ENCODE results near the gene KCNIP1. TPM values are rescaled to one million over a fixed set of nuclear protein-coding genes. Genes with fewer than 3 reads are reported as not detected.

Gene KCNIP1
- polyA plus RNA-seq (2013) = 0.26 and 0.37 TPM in 2 replicates

DNA sequence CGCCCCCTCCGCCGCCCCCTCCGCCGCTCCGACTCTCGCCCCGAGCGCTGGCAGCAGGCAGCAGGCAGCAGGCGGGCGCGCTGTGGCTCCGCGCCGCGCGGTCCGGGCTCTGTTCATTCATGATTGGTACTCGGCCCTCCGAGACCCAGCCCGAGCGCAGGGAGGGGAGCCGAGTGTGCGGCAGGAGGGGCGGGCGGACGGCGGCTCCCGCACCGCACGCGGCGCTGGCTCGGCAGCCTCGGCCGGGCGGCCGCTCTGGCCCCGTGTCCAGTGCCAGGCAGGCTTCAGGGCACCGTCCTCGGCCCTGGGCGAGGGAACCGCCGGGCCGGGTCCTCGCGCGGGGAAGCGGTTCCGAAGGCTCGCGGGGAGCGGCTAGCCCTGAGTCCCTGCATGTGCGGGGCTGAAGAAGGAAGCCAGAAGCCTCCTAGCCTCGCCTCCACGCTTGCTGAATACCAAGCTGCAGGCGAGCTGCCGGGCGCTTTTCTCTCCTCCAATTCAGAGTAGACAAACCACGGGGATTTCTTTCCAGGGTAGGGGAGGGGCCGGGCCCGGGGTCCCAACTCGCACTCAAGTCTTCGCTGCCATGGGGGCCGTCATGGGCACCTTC, at the start of gene KCNIP1:
Gene KCNIP1 (plus strand): TSS at position 31 of the 607 bp plus-strand sequence.
- H3K4me1 ChIP-seq (ENCODE audit: control insufficient read depth in 1 of 2, insufficient read depth in 2 of 2, low read length in 2 of 2) = peaks cover 7 to 11% of the 10 kb centered on the region in 2 experiments
- H4K12ac ChIP-seq (ENCODE audit: low read depth, low read length) = no peak within 1 kb of the TSS
- peak within 1 kb of the TSS; percentile 34 for H3K14ac ChIP-seq (ENCODE audit: low read length)
- H3K4me2 ChIP-seq (ENCODE audit: low read length) = peak within 1 kb of the TSS; percentile 56
- peaks cover 0 to 2% of the 10 kb centered on the region in 2 experiments for H3K36me3 ChIP-seq (ENCODE audit: control insufficient read depth in 1 of 2, insufficient read depth in 2 of 2, low read length in 2 of 2)
- H3K23ac ChIP-seq (ENCODE audit: low read length) = no peak within 1 kb of the TSS
- H2BK5ac ChIP-seq (ENCODE audit: low read depth, low read length, poor library complexity) = no peak within 1 kb of the TSS
- no CpG with 5 or more reads among the region's 65 CpGs for WGBS (ENCODE audit: extremely low coverage, insufficient coverage, insufficient read length)
- H2BK12ac ChIP-seq (ENCODE audit: low read length) = no peak within 1 kb of the TSS
- H3K27ac ChIP-seq (ENCODE audit: low read depth, low read length) = no peak within 1 kb of the TSS
- no peak within 1 kb of the TSS for H2AFZ ChIP-seq (ENCODE audit: insufficient read depth, low read length, poor library complexity)
- H3K9me3 ChIP-seq (ENCODE audit: insufficient read depth, low read depth, low read length) = peaks cover 2% of the 10 kb centered on the region
- H2BK120ac ChIP-seq (ENCODE audit: insufficient read depth, low read length, poor library complexity) = no peak within 1 kb of the TSS
- H3K79me1 ChIP-seq (ENCODE audit: low read length) = no peaks in the 10 kb centered on the region
- no peak within 1 kb of the TSS for H3K4ac ChIP-seq (ENCODE audit: low read depth, low read length)
- no peak within 1 kb of the TSS for H4K8ac ChIP-seq (ENCODE audit: low read depth, low read length)
- no peak within 1 kb of the TSS for H3K18ac ChIP-seq (ENCODE audit: low read length)
- no peak within 1 kb of the TSS for H3K4me3 ChIP-seq (ENCODE audit: low read depth, low read length)
- H3K27me3 ChIP-seq (ENCODE audit: insufficient read depth, low read length) = peaks cover 20% of the 10 kb centered on the region
- H4K91ac ChIP-seq (ENCODE audit: low read depth, low read length) = no peak within 1 kb of the TSS
- DNase-seq = peak in 1 of 2 donors; percentile 1
- H3K9ac ChIP-seq (ENCODE audit: low read length) = no peak within 1 kb of the TSS
- H3K79me2 ChIP-seq (ENCODE audit: control insufficient read depth, insufficient read depth, low read length, poor library complexity) = no peaks in the 10 kb centered on the region
- no peak within 1 kb of the TSS for H2AK5ac ChIP-seq (ENCODE audit: low read length)

DNA sequence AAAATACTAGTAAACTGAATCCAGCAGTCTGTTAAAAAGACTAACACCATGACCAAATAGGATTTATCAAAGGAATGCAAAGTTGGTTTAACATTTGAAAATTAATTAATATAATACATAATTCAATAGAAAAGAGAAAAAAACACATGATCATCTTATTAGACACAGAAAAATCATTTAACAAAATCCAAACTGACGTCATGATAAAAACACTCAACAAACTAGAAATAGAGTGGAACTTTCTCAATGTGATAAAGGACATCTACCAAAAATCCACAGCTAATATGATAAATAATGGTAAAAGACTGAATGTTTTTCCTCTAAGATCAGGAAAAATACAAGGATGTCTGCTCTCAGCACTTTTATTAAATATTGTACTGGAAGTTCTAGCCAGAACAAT, 40.4 kb upstream of the KCNIP1 start:
- Histone ChIP-seq H2AK5ac (ENCODE audit: low read length) (no peak overlapping the region), H3K4me2 (ENCODE audit: low read length) (no peak overlapping the region), H4K8ac (ENCODE audit: low read depth, low read length) (no peak overlapping the region), H2AFZ (ENCODE audit: insufficient read depth, low read length, poor library complexity) (no peak overlapping the region), H3K4me1 (ENCODE audit: control insufficient read depth in 1 of 2, insufficient read depth in 2 of 2, low read length in 2 of 2) (peaks cover 3 to 6% of the 10 kb centered on the region in 2 experiments), H3K27me3 (ENCODE audit: insufficient read depth, low read length) (no peaks in the 10 kb centered on the region), H3K9ac (ENCODE audit: low read length) (no peak overlapping the region), H3K36me3 (ENCODE audit: control insufficient read depth in 1 of 2, insufficient read depth in 2 of 2, low read length in 2 of 2) (no peaks in the 10 kb centered on the region), H3K23ac (ENCODE audit: low read length) (no peak overlapping the region), H3K4me3 (ENCODE audit: low read depth, low read length) (no peak overlapping the region), H2BK120ac (ENCODE audit: insufficient read depth, low read length, poor library complexity) (no peak overlapping the region), H3K4ac (ENCODE audit: low read depth, low read length) (no peak overlapping the region), H4K12ac (ENCODE audit: low read depth, low read length) (no peak overlapping the region), H3K14ac (ENCODE audit: low read length) (no peak overlapping the region), H3K79me1 (ENCODE audit: low read length) (peaks cover 1% of the 10 kb centered on the region), H3K9me3 (ENCODE audit: insufficient read depth, low read depth, low read length) (no peaks in the 10 kb centered on the region), H3K27ac (ENCODE audit: low read depth, low read length) (no peak overlapping the region), H2BK12ac (ENCODE audit: low read length) (no peak overlapping the region), H2BK5ac (ENCODE audit: low read depth, low read length, poor library complexity) (no peak overlapping the region), H3K79me2 (ENCODE audit: control insufficient read depth, insufficient read depth, low read length, poor library complexity) (no peaks in the 10 kb centered on the region), H4K91ac (ENCODE audit: low read depth, low read length) (no peak overlapping the region), H3K18ac (ENCODE audit: low read length) (no peak overlapping the region)
- no CpG with 5 or more reads among the region's 1 CpG for WGBS (ENCODE audit: extremely low coverage, insufficient coverage, insufficient read length)
- DNase-seq = no peak

DNA sequence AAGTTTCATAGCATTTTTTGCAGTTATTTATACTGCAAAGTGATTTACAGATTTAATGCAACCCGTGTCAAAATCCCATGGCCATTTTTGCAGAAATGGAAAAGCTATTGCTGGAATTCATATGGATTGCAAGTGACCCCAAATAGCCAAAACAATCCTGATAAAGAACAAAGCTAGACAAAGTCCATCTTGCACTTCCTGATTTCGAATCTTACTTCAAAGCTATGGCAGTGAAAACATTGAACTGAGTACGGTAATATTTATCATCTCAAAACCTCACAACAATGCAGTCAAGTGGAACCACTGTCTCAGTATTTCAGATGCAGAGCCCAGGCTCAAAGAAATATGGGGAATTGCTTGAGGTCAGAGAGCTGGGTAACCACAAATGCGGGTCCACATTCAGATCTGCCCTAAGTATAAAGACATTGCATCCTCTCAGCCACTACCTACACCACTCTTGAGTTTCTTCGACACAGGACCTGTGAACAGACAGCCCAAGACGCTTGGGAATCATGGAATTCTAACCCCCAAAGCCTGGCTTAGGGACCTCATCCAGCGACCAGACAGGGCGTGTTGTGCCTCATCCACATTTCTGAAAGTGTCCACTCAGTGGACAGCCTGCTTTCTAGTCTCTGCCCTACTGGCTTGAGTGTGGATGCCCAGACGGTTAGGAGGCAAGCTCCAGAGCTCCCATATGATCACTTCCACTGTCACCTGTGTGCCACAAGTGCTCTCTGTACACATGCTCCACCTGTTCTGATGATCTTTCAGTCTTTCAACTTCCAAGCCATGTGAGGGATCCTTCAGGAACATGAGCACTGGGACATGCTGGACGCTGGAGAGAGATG, 39.3 kb upstream of the KCNIP1 start:
- peak in 1 of 2 donors; percentile 35 for DNase-seq
- no peak overlapping the region for H3K4me2 ChIP-seq (ENCODE audit: low read length)
- peaks cover 1% of the 10 kb centered on the region for H3K79me1 ChIP-seq (ENCODE audit: low read length)
- no CpG with 5 or more reads among the region's 10 CpGs for WGBS (ENCODE audit: extremely low coverage, insufficient coverage, insufficient read length)
- no peak overlapping the region for H2BK5ac ChIP-seq (ENCODE audit: low read depth, low read length, poor library complexity)
- H4K91ac ChIP-seq (ENCODE audit: low read depth, low read length) = no peak overlapping the region
- no peaks in the 10 kb centered on the region for H3K9me3 ChIP-seq (ENCODE audit: insufficient read depth, low read depth, low read length)
- H4K8ac ChIP-seq (ENCODE audit: low read depth, low read length) = no peak overlapping the region
- no peak overlapping the region for H2BK12ac ChIP-seq (ENCODE audit: low read length)
- H4K12ac ChIP-seq (ENCODE audit: low read depth, low read length) = no peak overlapping the region
- H3K79me2 ChIP-seq (ENCODE audit: control insufficient read depth, insufficient read depth, low read length, poor library complexity) = no peaks in the 10 kb centered on the region
- H2BK120ac ChIP-seq (ENCODE audit: insufficient read depth, low read length, poor library complexity) = no peak overlapping the region
- no peak overlapping the region for H3K23ac ChIP-seq (ENCODE audit: low read length)
- H3K18ac ChIP-seq (ENCODE audit: low read length) = no peak overlapping the region
- no peaks in the 10 kb centered on the region for H3K27me3 ChIP-seq (ENCODE audit: insufficient read depth, low read length)
- H3K4me3 ChIP-seq (ENCODE audit: low read depth, low read length) = no peak overlapping the region
- H3K14ac ChIP-seq (ENCODE audit: low read length) = no peak overlapping the region
- no peak overlapping the region for H3K4ac ChIP-seq (ENCODE audit: low read depth, low read length)
- no peak overlapping the region for H3K27ac ChIP-seq (ENCODE audit: low read depth, low read length)
- H2AFZ ChIP-seq (ENCODE audit: insufficient read depth, low read length, poor library complexity) = no peak overlapping the region
- peaks cover 3 to 6% of the 10 kb centered on the region in 2 experiments for H3K4me1 ChIP-seq (ENCODE audit: control insufficient read depth in 1 of 2, insufficient read depth in 2 of 2, low read length in 2 of 2)
- H3K36me3 ChIP-seq (ENCODE audit: control insufficient read depth in 1 of 2, insufficient read depth in 2 of 2, low read length in 2 of 2) = no peaks in the 10 kb centered on the region
- no peak overlapping the region for H2AK5ac ChIP-seq (ENCODE audit: low read length)
- H3K9ac ChIP-seq (ENCODE audit: low read length) = no peak overlapping the region

DNA sequence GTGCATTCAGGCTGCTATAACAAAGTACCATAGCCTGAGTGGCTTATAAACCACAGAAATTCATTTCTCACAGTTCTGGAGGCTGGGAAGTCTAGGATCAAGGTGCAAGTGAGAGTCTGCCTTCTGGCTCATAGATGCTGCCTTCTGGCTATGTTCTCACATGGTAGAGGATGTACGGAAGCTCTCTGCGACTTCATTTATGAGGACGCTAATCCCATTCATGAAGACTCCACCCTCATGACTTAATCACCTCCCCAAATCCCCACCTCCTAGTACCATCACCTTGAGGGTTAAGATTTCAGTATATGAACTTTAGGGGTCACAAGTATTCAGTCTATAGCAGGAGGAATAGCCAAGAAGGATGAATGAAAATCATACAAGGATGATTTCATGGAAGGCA, 37.3 kb upstream of the KCNIP1 start:
- no peak overlapping the region for H3K4me2 ChIP-seq (ENCODE audit: low read length)
- H3K4me1 ChIP-seq (ENCODE audit: control insufficient read depth in 1 of 2, insufficient read depth in 2 of 2, low read length in 2 of 2) = peaks cover 3 to 10% of the 10 kb centered on the region in 2 experiments
- no peak for DNase-seq
- H3K79me1 ChIP-seq (ENCODE audit: low read length) = peaks cover 1% of the 10 kb centered on the region
- H3K18ac ChIP-seq (ENCODE audit: low read length) = no peak overlapping the region
- H3K27me3 ChIP-seq (ENCODE audit: insufficient read depth, low read length) = no peaks in the 10 kb centered on the region
- no peak overlapping the region for H2BK5ac ChIP-seq (ENCODE audit: low read depth, low read length, poor library complexity)
- H2AK5ac ChIP-seq (ENCODE audit: low read length) = no peak overlapping the region
- no peaks in the 10 kb centered on the region for H3K79me2 ChIP-seq (ENCODE audit: control insufficient read depth, insufficient read depth, low read length, poor library complexity)
- no peak overlapping the region for H3K9ac ChIP-seq (ENCODE audit: low read length)
- H3K14ac ChIP-seq (ENCODE audit: low read length) = no peak overlapping the region
- no peak overlapping the region for H3K27ac ChIP-seq (ENCODE audit: low read depth, low read length)
- no peak overlapping the region for H2BK120ac ChIP-seq (ENCODE audit: insufficient read depth, low read length, poor library complexity)
- no peak overlapping the region for H4K8ac ChIP-seq (ENCODE audit: low read depth, low read length)
- no CpG with 5 or more reads among the region's 3 CpGs for WGBS (ENCODE audit: extremely low coverage, insufficient coverage, insufficient read length)
- no peak overlapping the region for H3K23ac ChIP-seq (ENCODE audit: low read length)
- H2AFZ ChIP-seq (ENCODE audit: insufficient read depth, low read length, poor library complexity) = no peak overlapping the region
- no peak overlapping the region for H4K91ac ChIP-seq (ENCODE audit: low read depth, low read length)
- no peak overlapping the region for H3K4ac ChIP-seq (ENCODE audit: low read depth, low read length)
- H3K4me3 ChIP-seq (ENCODE audit: low read depth, low read length) = no peak overlapping the region
- H3K9me3 ChIP-seq (ENCODE audit: insufficient read depth, low read depth, low read length) = no peaks in the 10 kb centered on the region
- no peaks in the 10 kb centered on the region for H3K36me3 ChIP-seq (ENCODE audit: control insufficient read depth in 1 of 2, insufficient read depth in 2 of 2, low read length in 2 of 2)
- H4K12ac ChIP-seq (ENCODE audit: low read depth, low read length) = no peak overlapping the region
- no peak overlapping the region for H2BK12ac ChIP-seq (ENCODE audit: low read length)

Data from trophoblast cell (in vitro differentiated cells and primary cell).